ENCODE results near the gene CIROP. TPM values are rescaled to one million over a fixed set of nuclear protein-coding genes. Genes with fewer than 3 reads are reported as not detected.
A peak's percentile ranks its signal among the peaks of the same experiment; 100 is the strongest.

CIROP gene
- total and polyA plus RNA-seq, 10 donors = not detected

GRCh38 chr14:23070262-23071129 lies 34.3 kb downstream of the CIROP start:
- DNase-seq = no peak
- no peaks in the 10 kb centered on the region for H3K27me3 ChIP-seq (replicated peaks in 1 of 7)
- H3K36me3 ChIP-seq = peaks cover 0 to 82% (median 65%) of the 10 kb centered on the region in 6 donors
- H3K4me1 ChIP-seq = peaks cover 27 to 63% (median 46%) of the 10 kb centered on the region in 6 donors
- H3K27ac ChIP-seq = peak overlapping the region; percentile 60 to 86 (median 79)
- intact Hi-C loops (cut with DNase I; ENCODE audit: low total_unique reads) = no loop called here
- 15 to 21% (median 19%) methylated on average over 10 of the region's 10 CpGs for WGBS, 5 donors
- no peaks in the 10 kb centered on the region for H3K9me3 ChIP-seq
- TF ChIP-seq CTCF (IDR thresholded peaks at IDR 0.05 in 8 of 11, conservative IDR thresholded peaks at IDR 0.05 in 3 of 11) (no peak), POLR2AphosphoS5 (IDR thresholded peaks at IDR 0.05) (no peak), POLR2A (IDR thresholded peaks at IDR 0.05) (no peak)
- peak overlapping the region; percentile 37 to 73 (median 54) for H3K4me3 ChIP-seq

- intact Hi-C loops (cut with DNase I; ENCODE audit: low total_unique reads) = no loop called here
- Histone ChIP-seq H3K4me3 (no peak overlapping the region), H3K4me1 (peaks cover 27 to 70% (median 48%) of the 10 kb centered on the region in 6 donors), H3K36me3 (peaks cover 0 to 82% (median 66%) of the 10 kb centered on the region in 6 donors), H3K9me3 (no peaks in the 10 kb centered on the region), H3K27ac (peak overlapping the region in 7 of 8 donors; percentile 7 to 85 (median 46)), H3K27me3 (replicated peaks in 1 of 7) (no peaks in the 10 kb centered on the region)
- no peak for DNase-seq
- TF ChIP-seq POLR2A (IDR thresholded peaks at IDR 0.05) = no peak
- no peak for TF ChIP-seq POLR2AphosphoS5 (IDR thresholded peaks at IDR 0.05)
- no peak for TF ChIP-seq CTCF (IDR thresholded peaks at IDR 0.05 in 8 of 11, conservative IDR thresholded peaks at IDR 0.05 in 3 of 11)
- 76 to 88% (median 84%) methylated on average over 4 of the region's 4 CpGs for WGBS, 5 donors
These were observed 35.4 kb downstream of the CIROP start for GRCh38 chr14:23069413-23069806.

- WGBS, 5 donors = 28 to 38% (median 33%) methylated on average over 8 of the region's 8 CpGs
- Histone ChIP-seq H3K27me3 (replicated peaks in 1 of 7) (no peaks in the 10 kb centered on the region), H3K27ac (peak overlapping the region in 6 of 8 donors; percentile 23 to 85 (median 48)), H3K4me3 (no peak overlapping the region), H3K9me3 (no peaks in the 10 kb centered on the region), H3K36me3 (peaks cover 1 to 82% (median 66%) of the 10 kb centered on the region in 6 donors), H3K4me1 (peaks cover 27 to 70% (median 48%) of the 10 kb centered on the region in 6 donors)
- TF ChIP-seq POLR2AphosphoS5 (IDR thresholded peaks at IDR 0.05) = peak in 1 of 3 donors; percentile 44
- TF ChIP-seq POLR2A (IDR thresholded peaks at IDR 0.05) = no peak
- peak; percentile 81 to 98 (median 95) for TF ChIP-seq CTCF (IDR thresholded peaks at IDR 0.05 in 8 of 11, conservative IDR thresholded peaks at IDR 0.05 in 3 of 11)
- DNase-seq = no peak
- intact Hi-C loops (cut with DNase I; ENCODE audit: low total_unique reads) = no loop called here
These were observed 35.9 kb downstream of the CIROP start for GRCh38 chr14:23068789-23069412.
